GDM1 (cell line): Measurements from ENCODE around the gene SSTR5.
A peak's percentile ranks its signal among the peaks of the same experiment; 100 is the strongest.

Source experiments
- DNase-seq: peaks from one replicate; lab custom pipeline; 2025; lab: John Stamatoyannopoulos, UW

Gene SSTR5

DNA sequence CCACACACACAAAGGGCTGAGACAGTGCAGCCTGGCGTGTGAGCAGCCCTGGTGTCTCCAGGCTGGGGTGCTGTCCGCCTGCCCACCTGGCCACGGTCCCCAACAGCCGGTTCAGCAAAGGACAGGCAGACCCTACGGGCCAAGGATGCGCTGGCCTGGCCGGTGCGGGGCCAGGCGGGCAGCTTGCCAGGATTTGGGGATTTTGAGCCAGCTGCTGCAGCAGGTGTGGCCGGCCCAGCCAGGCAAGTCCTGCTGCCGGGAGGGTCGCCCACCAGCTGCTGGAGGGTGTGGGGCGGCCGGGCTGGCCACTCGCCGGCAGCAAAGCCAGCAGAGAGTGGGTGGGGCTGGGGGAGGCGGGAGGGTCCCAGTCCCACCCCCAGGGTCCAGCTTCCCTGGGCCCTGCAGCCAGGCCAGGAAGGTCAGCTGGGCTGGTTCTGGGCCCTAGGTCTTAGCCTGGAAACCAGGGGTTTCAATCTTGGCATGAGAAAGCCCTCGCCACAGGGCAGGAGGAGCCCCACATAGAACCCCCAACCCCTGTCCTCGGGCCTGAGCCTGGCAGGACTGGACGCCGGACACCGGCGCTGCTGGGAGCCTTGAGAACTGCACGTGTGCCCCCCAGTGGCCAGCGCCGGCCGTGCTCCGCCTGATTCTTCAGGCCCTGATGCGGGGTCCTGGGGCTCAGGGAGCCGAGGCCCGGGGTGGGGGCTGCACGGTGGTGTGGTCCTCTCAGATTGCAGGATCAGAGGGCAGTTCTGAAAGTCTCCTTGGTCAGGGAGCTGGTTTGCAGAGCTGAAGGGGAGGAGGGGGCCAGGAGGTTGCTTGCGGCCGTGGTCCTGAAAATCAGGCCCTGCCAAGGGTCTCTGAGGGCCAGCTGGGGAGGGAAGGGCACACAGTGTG is 17.6 kb upstream of the SSTR5 start:
- DNase-seq: no peak

DNA sequence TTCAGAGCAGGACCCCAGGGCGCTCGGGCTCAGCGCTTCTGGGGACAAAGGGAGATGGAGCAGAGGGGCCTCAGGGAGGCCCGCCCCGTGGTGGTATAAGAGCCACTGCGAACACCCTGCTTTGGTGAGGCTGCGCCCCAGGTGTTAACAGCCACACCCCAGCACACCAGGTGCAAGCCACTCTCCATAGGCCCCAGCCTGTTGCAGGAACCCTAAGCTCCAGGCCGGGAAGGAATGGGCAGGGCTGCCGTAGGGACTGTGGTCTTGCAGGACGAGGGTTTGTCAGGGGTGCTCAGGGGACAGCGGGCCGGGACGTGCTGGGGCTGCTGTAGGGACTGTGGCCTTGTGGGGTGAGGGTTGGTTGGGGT is 17.0 kb upstream of the SSTR5 start:
- no peak for DNase-seq

DNA sequence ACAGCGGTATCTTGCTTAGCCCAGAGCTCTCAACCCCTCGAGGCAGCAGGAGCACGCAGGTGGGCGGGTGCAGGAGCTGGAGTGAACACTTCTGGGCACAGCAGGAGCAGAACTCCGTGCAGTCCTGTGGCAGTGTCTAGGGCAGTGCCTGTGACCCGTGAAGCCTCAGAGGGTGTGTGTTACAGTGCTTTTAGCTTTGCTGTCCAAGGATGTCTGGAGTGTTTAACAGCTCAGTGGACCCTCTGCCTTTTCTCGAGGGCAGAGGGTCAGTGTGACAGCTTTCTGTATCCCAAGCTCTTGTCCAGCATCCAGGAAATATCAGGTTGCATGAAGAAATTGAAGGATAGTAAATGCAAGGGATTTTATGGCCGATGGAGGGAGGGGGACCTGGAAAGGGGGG is 16.4 kb upstream of the SSTR5 start:
- no peak for DNase-seq

DNA sequence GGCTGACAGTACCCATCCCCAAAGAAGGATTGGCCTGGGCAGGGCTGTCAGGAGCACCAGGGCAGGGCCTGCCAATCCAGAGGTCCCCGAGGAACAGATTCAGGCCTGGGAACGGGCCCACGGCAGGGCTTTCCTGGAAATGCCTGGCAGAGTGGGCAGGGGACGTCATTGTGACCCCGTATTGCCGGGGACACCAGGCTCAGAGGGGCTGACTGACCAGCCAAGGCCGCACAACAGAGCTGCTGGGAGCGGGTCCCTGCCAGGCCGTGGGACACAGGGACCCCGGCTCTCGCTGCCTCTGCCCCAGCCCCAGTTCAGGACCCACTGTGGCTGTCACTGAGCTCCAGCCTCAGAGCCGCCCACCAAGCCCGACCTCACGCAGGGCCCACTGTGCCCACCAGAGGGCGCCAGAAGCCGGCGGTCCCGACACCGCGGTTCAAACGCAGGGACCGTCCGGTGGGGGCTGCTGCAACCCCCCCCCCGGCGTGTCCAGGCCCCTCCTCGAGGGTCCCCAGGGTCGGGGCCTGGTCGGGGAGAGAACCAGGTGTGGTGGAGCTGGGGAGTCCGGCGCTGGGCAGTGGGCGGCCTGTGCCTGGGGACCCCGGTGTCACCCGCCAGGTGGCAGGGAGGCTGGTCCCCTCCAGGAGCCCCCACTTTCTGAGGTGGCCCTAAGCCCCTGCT is 15.2 kb upstream of the SSTR5 start:
- peak; percentile 4 for DNase-seq

DNA sequence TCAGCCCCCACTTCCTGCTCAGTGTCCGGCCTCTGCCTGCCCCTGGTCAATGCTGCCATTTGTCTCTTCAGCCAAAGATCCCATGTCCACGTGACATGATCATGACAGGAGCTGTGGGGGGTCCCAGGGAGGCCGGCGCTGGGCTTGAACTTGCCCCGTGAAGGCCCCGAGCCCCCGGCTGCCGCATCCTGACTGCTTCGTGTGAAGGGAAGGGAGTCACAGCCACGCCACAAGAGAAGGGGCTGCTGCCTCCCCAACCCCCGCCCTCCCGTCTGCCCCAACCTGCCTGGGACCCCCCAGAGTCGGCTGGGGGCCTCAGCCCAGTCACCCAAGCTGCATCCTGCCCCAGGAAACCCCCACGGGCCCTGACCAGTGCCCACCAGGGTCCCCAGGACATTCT is 14.3 kb upstream of the SSTR5 start:
- no peak for DNase-seq

DNA sequence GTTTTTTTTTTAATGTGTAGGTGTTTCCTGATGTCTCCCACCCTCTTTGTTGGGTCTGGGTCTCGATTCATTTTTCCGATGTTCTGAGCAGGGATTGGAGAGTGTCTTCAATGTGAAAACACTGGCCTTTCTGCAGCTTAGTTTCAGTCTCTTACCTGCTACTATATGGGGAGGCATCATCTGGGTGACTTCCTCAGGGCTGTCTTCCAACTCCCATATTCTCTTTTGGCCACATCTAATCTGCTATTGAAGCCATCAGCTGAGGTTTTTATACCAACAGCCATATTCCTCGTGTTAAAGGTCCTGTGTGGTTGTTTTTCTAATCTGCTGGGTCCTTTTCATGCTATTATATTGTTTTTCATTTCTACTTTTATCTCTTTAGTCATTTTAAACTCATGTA is 13.2 kb upstream of the SSTR5 start:
- no peak for DNase-seq

DNA sequence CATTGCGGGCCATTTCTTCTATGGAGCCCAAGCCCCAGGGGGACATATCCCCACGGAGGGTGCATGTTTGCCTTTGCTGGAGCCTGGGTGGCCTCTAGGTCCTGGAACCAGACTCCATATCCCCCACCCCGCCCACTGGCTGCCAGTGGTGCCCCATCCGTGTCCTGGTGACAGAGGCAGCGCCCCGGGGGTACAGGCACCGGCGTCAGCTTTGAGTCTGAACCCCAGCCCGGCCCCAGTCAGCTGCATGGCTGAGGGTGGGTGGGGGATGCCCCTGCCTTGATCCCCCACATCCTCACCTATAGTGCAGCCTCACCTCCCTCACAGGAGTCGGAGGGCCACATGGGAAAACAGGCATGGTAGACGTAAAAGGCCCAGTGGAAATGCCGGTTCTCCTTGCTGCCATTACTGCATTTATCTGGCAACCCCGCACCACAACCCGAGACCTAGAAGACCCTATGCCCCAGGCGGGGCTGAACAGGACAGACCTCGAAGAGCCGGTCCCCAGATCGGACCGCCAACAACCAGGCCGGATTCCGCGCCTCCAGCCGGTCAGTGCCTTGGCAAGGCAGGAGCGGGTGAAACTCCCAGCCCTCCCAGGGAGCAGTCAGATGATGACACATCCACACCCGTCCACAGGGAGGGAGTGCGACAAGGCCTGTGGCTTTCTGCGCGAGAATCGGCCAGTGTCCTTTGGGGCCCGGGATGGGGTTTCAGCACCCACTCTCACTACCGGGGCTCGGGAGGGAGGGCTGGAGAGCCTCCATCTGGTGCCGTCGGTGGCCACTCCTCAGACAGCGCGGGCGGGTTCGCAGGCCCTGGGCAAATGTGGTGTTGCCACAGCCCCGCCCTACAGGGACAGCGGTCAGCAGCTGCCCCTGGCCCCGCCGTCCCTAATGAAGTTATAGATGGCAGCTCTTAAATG is 11.9 kb upstream of the SSTR5 start:
- DNase-seq: no peak

DNA sequence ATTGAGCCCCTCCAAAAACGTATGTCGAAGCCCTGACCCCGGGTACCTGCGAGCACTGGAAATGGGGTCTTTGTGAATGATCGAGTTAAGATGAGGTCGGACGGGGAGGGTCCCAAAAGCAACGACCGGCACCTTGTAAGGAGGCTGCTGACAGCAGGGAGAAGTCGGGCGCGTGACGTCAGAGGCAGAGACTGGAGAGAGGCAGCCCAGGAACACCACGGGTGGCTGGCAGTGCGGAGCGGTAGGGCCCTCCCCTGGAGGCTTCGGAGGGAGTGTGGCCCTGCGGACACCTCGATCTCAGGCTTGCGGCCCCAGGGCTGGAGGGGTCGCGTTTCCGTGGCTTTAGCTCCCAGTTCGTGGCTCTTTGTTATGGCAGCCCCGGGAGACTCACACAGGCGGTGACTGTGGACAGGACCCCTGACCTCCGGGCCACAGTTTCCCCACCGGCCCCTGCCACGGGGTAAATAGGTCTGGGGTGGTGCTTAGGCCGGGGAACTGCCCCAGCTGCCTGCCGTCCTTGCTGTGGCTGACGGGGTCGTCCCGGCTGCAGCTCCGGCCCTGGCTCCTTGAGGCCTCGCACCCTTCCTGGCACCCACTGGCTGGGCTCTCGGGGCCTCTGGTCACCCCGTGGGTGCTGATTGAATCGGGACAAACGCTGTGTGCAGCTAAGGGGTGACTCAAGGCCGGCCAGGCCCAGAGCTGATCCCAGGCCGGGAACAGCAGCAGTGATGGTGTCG is 10.6 kb upstream of the SSTR5 start:
- no peak for DNase-seq

DNA sequence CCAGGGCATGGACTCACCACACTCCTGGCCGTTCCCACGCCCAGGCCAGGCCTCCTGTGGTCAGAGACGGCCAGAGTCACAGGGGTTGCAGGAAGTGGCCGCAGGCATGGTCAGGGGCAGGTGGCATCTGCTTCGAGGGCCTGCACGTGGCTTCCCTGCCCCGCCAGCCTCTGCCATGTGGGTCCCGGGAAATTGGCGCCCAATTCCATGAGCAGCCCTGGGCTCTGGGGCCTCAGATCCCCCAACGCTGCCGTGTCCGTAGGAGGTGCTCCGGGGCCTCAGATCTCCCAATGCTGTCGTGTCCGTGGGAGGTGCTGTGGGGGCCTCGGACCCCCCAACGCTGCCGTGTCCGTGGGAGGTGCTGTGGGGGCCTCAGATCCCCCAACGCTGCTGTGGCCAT is 9.7 kb upstream of the SSTR5 start:
- DNase-seq: no peak

DNA sequence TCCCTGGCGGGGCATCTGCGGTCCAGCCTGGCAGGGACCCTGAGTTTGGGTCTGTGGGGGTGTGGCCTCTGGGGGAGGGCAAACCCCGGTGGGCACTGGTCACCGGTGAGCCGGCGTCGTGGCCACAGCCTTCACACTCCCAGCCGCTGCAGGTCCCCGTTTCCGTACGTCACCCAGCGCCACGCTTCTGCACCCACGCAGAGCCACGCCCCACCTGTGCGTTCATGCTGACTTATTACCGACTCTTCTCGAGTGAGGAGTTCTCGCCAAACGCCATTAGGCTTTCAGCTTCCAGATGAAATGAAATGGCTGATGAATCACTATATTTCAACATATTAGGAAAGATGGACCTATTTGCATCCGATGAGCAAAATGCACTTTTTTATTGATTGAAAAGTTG is 8.8 kb upstream of the SSTR5 start:
- DNase-seq: no peak

DNA sequence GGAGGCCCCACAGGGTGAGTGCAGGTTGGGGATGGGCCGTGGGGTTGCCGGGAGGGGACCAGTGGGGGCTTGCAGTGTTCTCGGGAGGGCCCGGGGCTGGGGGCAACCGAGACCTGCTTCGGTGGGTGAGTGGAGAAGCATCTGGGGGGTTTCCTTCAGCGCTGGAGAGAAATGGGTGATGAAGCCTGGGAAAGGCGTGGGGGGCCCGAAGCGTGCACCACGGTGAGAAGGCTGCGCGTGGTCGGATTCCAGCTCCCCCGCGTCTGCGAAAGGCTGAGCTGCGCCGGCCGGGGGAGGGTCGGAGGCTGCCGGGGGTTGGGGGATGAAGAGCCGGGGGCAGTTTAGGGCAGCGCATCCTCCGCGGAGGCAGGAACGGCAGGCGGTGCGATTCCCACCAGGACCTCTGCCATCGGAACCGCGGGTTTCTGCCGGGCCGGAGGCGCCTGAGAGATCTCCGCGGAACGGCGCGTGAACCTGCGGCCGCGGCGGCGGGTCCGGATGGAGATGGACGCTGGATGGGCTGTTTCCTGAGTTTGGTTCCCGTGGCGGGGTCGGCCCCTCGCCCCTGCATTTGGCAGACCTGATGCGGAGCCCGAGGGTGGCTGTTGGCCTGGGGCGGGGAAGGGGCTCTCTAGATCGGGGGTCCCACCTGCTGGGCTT is 6.9 kb upstream of the SSTR5 start:
- no peak for DNase-seq

DNA sequence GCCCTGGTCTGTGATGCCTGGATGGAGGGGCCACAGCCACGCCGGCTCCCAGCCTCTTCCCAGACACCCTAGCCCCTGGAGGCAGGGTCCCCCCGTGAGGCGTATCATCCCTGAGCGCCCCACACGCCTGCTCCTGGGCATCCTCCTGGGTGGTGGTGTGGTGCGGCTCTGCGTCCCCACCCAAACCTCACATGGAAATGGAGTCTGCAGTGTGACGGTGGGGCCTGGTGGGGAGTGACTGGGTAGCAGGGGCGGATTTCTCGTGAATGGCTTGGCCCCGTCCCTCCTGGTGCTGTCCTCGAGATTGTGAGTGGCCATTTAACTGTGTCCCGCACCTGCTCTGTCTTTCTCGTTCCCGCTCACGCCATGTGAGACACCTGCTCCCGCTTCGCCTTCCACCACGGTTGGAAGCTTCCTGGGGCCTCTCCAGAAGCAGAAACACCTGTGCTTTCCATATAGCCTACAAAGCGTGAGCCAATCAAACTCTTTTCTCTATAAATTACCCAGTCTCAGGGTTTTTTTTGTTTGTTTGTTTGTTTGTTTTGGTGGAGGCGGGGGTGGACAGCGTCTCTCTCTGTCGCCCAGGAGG is 5.9 kb upstream of the SSTR5 start:
- DNase-seq: no peak

DNA sequence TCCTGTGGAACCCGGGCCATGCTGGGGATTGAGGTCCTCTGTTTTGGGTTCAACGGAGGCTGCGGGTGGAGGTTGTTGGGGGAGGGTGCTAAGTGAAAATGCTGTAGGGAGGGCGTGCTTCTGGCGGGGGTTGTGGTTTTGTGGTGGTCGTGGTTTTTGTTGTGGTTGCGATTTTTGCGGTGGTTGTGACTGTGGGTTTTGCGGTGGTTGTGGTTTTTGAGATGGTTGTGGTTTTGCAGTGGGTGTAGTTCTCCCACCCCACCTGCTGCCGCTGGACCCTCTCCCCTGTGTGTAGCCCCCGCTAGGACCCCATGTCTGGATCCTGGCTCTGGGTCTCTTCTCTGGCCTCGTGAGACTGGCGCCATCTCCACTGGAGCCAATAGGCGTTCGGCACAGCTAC is 4.9 kb upstream of the SSTR5 start:
- DNase-seq: no peak

DNA sequence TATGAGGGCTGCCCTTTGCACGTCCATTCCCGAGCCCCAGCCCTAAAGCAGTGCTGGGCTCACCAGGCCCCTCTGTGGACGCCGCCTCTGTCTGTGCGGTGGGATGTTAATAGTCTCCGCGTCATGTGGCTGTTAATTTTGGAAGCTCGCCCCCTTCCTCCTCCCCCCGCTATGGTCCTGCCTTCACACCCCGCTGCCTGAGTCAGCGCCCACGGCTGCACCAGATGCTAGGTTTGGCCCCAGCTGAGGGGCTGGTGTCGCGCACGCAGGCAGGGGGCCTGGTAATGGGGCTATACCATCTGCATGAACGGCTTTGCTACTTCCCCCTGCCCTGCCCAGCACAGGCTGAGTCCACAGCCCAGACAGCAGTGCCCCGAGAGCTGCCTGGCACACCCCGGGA is 4.1 kb upstream of the SSTR5 start:
- no peak for DNase-seq

DNA sequence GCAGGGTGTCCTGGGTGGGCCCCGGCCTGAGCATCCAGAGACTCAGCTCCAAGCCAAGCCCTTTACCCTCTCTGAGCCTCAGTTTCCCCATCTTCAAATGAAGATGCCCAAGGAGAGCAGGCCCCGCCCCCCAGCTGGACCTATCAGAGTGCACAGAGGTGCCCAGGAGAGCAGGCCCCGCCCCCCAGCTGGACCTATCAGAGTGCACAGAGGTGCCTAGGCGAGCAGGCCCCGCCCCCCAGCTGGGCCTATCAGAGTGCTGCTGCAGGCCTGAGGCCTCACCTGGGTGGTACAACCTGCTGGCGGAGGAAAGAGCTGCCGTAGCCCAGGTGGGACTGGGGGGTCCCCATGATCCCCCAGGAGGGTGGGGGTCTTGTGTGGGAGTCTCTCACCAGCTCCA is 3.4 kb upstream of the SSTR5 start:
- no peak for DNase-seq

DNA sequence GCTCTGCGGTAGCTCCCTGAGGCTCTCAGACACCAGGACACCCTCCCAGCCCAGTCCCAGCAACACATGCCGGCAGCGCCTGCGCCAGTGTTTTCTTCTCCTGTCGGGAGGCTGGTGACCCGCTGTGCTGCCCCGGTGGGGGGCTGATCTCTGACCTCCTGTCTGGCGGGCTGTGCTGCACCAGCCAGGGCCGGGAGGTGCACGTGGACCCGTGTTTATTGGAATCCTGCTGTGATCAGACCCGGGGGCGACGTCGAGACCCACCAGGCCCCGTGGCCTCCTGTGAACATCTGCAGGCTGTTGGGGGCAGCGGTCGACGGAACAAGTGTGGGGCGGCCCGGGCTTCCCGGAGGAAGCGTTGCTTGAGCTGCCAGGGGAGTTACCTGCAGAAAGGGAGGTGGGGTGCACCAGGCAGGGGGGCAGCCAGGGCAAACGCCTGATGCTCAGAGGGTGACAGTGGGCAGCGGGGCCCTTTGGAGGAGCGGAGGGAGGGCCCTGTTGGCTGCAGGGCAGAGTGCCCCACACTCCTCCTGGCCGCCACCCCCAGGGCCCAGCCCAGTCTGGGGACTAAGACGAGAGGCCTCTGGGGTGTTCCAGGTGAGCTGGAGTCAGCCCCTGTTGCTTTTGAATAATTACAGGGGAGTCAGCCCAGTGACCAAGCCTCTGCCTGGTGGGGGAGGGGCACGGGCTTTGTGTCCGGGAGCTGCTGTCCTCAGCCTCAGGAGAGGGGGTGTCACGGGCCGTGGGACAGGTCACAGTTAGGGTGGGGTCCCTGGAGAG is 2.3 kb upstream of the SSTR5 start:
- DNase-seq: no peak

DNA sequence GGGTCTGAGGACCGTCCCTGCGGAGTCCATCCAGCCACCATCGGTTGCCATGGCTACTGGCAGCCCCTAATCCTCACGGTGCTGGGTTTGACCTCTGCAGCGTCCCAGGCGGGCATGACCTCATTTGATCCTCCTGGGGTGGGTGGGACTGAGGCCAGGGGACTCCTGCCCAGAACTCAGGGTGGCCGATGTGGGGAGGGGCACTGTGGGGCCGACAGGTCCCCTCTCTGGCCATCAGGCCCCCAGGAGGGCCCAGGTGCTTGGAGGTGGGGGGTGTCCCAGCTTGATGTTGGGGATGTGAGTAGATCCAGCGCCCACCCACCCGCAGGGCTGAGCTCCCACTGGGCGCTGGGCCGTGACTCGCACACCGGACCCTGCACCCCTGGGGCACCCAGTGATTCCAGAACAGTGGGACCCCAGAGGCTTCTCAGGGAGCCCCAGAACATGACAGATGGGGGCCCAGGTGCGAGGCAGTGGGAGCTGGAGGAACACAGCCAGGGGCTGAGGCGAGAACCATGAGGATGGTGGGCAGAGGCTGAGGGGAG is 1.6 kb upstream of the SSTR5 start:
- no peak for DNase-seq

DNA sequence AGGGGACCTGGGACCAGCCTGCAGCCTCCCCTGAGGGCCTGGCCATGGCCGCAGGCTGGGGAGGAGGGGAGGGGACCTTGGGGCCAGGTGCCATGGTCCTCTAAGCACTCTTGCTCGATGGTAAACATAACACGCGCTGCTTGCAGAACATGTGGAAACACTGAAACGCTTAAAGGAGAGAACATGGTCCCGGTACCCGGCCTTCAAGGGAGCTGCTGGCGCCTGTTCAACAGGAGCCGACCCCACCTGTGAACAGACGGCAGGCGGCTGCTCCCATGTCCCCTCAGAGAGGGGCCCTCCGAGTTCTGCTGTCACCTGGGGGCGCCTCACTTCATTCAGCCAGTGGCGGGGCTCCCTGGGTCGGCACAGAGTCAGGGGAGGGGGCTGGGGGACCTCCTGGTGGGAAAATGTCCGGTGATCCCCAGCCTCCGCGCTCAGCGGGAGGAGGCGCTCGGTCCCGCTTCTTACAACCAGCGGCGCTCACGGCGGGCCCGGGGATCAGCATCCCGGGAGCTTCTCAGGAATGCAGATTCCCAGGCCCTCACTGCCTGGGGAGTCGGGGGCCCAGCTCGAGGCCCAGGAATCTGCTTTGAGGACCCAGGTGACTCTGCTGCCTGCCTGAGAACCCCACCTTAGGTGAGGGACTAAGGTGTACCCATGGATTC is 854 bp upstream of the SSTR5 start:
- DNase-seq: no peak

DNA sequence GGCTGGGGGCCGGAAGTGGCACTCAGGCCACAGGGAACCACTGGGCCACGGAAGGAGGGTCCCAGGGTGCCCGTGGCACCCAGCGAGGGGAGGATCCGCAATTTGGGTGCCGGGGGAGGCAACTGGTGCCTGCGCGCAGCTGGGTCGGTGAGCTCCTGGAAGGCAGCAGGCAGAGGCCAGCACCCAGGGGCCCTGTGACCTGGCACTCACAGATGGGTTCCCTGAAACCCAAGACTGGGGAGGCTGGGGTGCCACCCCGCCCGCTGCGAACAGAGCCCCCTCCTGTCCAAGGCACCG is 663 bp downstream of the SSTR5 start:
- no peak for DNase-seq
